ENCODE data around the gene HOXB8. TPM values are rescaled to one million over a fixed set of nuclear protein-coding genes. Genes with fewer than 3 reads are reported as not detected.
A peak's percentile ranks its signal among the peaks of the same experiment; 100 is the strongest.

HOXB8 gene
- total RNA-seq (2016; rRNA removed; fragmentation: Illumina TruSeq; extraction: Trizol) (not detected in 2 replicates), polyA plus RNA-seq (2011; rRNA removed) (not detected in 2 replicates), polyA minus RNA-seq (2011; rRNA and poly(A)+ RNA removed; ENCODE audit: low replicate concordance) (0.19 TPM in 1 of 2 replicates, not detected in the other), Bru-seq, nascent RNA (not detected), BruChase-seq, experiment 1, labeled RNA remaining after a 6-hour chase (not detected), BruChase-seq, experiment 2, labeled RNA remaining after a 2-hour chase (not detected)
- total RNA-seq (2016; cell fraction: cytosol; rRNA removed; fragmentation: Illumina TruSeq; extraction: Trizol; ENCODE audit: low read depth) = not detected in 2 replicates
- total RNA-seq (2016; cell fraction: insoluble cytoplasmic fraction; rRNA removed; fragmentation: Illumina TruSeq; extraction: Trizol) = not detected in 2 replicates
- total RNA-seq (2016; cell fraction: membrane; rRNA removed; fragmentation: Illumina TruSeq; extraction: Trizol) = not detected in 2 replicates
- total RNA-seq (2016; cell fraction: nucleus; rRNA removed; fragmentation: Illumina TruSeq; extraction: Trizol) = not detected in 2 replicates
- polyA plus RNA-seq (2011; cell fraction: cytosol; rRNA removed) = not detected in 2 replicates
- not detected in 2 replicates for polyA plus RNA-seq (2011; cell fraction: nucleus; rRNA removed)
- not detected in 2 replicates for polyA plus RNA-seq (2012)
- not detected in 2 replicates for polyA plus RNA-seq (2016; cell fraction: cytosol; fragmentation: Illumina TruSeq; extraction: Trizol; ENCODE audit: low read depth)
- not detected in 2 replicates for polyA plus RNA-seq (2016; cell fraction: insoluble cytoplasmic fraction; fragmentation: Illumina TruSeq; extraction: Trizol; ENCODE audit: low read depth)
- not detected in 2 replicates for polyA plus RNA-seq (2016; cell fraction: membrane; fragmentation: Illumina TruSeq; extraction: Trizol; ENCODE audit: low read depth)
- polyA plus RNA-seq (2016; cell fraction: nucleus; fragmentation: Illumina TruSeq; extraction: Trizol; ENCODE audit: insufficient read depth, low read depth) = not detected in 2 replicates
- not detected in 2 replicates for polyA minus RNA-seq (2011; cell fraction: cytosol; rRNA and poly(A)+ RNA removed)
- polyA minus RNA-seq (2011; cell fraction: nucleus; rRNA and poly(A)+ RNA removed) = not detected in 2 replicates
- long read RNA-seq, experiment 1 = 0 reads
- long read RNA-seq, experiment 2 = 0 reads

GRCh38 chr17:48615047-48615962 is at the start of gene HOXB8:
Gene HOXB8 (minus strand): TSS chr17:48615292. CDS start chr17:48614704, 588 bp downstream.
- no peak for FAIRE-seq
- Histone ChIP-seq H3K4me1 (ENCODE audit: insufficient read depth, low read length) (peaks cover 17% of the 10 kb centered on the region), H4K20me1 (ENCODE audit: insufficient read depth, low read length) (peaks cover 6% of the 10 kb centered on the region; the same call in 1 of the 2 replicates), H3K79me2 (ENCODE audit: insufficient read depth, low read length) (no peaks in the 10 kb centered on the region), H2AFZ (ENCODE audit: low read length) (no peak within 1 kb of the TSS), H3K27me3 (ENCODE audit: control insufficient read depth in 1 of 2, insufficient read depth in 2 of 2, low read length in 2 of 2) (peaks cover 38 to 97% of the 10 kb centered on the region in 2 experiments), H3K9me3 (ENCODE audit: low read length) (no peaks in the 10 kb centered on the region), H3K4me2 (ENCODE audit: low read depth, low read length) (no peak within 1 kb of the TSS), H3K36me3 (replicated peaks in 1 of 2; ENCODE audit: control insufficient read depth in 1 of 2, insufficient read depth in 2 of 2, low read length in 2 of 2) (no peaks in the 10 kb centered on the region), H3K4me3 (replicated peaks in 1 of 3; ENCODE audit: insufficient read depth in 1 of 3, low read depth in 2 of 3, low read length in 3 of 3) (no peak within 1 kb of the TSS), H3K27ac (ENCODE audit: extremely low read length, insufficient read depth, low read length) (no peak within 1 kb of the TSS), H3K9ac (ENCODE audit: insufficient read depth, low read depth, low read length) (no peak within 1 kb of the TSS)
- in situ Hi-C loops (cut with HindIII; ENCODE audit: extremely low pct_ligation_motif_present, low pct_unique_long_range_greater_than_20kb) = no loop called here
- WGBS (ENCODE audit: low lambda C conversion rate) = 19% methylated on average over 41 of the region's 41 CpGs
- ATAC-seq = no peak
- no peak for DNase-seq (ENCODE audit: low spot score)
- peak; percentile 17 for TF ChIP-seq HNRNPK (IDR thresholded peaks at IDR 0.05; ENCODE audit: low read depth, low read length, poor library complexity, severe bottlenecking)
- TF ChIP-seq EZH2 (conservative IDR thresholded peaks at IDR 0.05; ENCODE audit: low read depth, low read length) = peak; percentile 55
- TF ChIP-seq PHF20 (CRISPR knock-in tag; IDR thresholded peaks at IDR 0.05) = no peak
- ChIA-PET CTCF (ENCODE audit: low intra/inter-chr PET ratio, low total read pairs) (no interaction called here), POLR2A (no interaction called here)
- intact Hi-C loops (cut with micrococcal nuclease; ENCODE audit: unreplicated experiment) = loop anchor here (5.0 kb wide), 2 partner anchors 353 to 588 kb away; no protein-coding TSS in a partner anchor
- BruUV-seq (replicated peaks) = no TSS peak

Measured in HepG2 (cell line).